K562 (cell line): ENCODE measurements around the gene PPP1R13B. TPM values are rescaled to one million over a fixed set of nuclear protein-coding genes. Genes with fewer than 3 reads are reported as not detected.

Experiments
- AFF4 ChIP-seq: sonication (generic); formaldehyde crosslinking; IDR thresholded peaks from 2 replicates; pipeline ENCODE4 v1.8.0; 2023; ENCODE audit warnings: mild to moderate bottlenecking, missing genetic modification reagents
- BCOR ChIP-seq: fragments of 450-650 bp; IDR thresholded peaks from 2 replicates; pipeline ENCODE4 v1.6.1; 2016
- E2F1 ChIP-seq: sonication (generic); formaldehyde crosslinking; IDR thresholded peaks from 2 replicates; pipeline ENCODE4 v1.8.1; 2023; ENCODE audit warnings: mild to moderate bottlenecking, missing genetic modification reagents, moderate library complexity
- ELK1 ChIP-seq: sonication (generic); formaldehyde crosslinking; IDR thresholded peaks from 2 replicates; pipeline ENCODE4 v1.8.1; 2022; ENCODE audit warnings: missing genetic modification reagents
- JUND ChIP-seq, 2 experiments: IDR thresholded peaks; 2 replicates in 1 of 2; 3 replicates in 1 of 2; pipeline ENCODE4 v1.6.1; 2011; ENCODE audit warnings: borderline replicate concordance in 2 of 2, low read depth in 2 of 2, low read length in 2 of 2, improper control_type of control experiment in 1 of 2, missing biosample characterization in 1 of 2, missing genetic modification characterization in 1 of 2, missing genetic modification reagents in 1 of 2
- MBD2 ChIP-seq: sonication (generic); IDR thresholded peaks from 2 replicates; pipeline ENCODE4 v1.6.1; 2016; ENCODE audit warnings: low read depth, borderline replicate concordance
- MTF1 ChIP-seq: fragments of 250-450 bp; sonication (Bioruptor Pico); IDR thresholded peaks from 2 replicates; pipeline ENCODE4 v1.9.0; 2021; ENCODE audit warnings: moderate library complexity, mild to moderate bottlenecking, inconsistent platforms, borderline replicate concordance
- PYGO2 ChIP-seq: fragments of 450-650 bp; IDR thresholded peaks from 2 replicates; pipeline ENCODE4 v1.6.1; 2016; ENCODE audit warnings: mild to moderate bottlenecking, missing genetic modification characterization, moderate library complexity, missing compliant biosample characterization
- SMARCC2 ChIP-seq: fragments of 450-650 bp; IDR thresholded peaks from 2 replicates; pipeline ENCODE4 v1.6.1; 2017; ENCODE audit warnings: antibody characterized with exemption, moderate library complexity, mild to moderate bottlenecking, low read depth
- SP1 ChIP-seq: sonication (generic); formaldehyde crosslinking; IDR thresholded peaks from 2 replicates; pipeline ENCODE4 v1.8.1; 2022; ENCODE audit warnings: mild to moderate bottlenecking, missing genetic modification reagents
- SREBF1 ChIP-seq: fragments of 150-350 bp; IDR thresholded peaks from 2 replicates; pipeline ENCODE4 v1.6.1; 2014; ENCODE audit warnings: antibody characterized with exemption, low read depth, low read length, borderline replicate concordance
- TCF15 ChIP-seq: fragments of 250-450 bp; sonication (Bioruptor Pico); IDR thresholded peaks from 2 replicates; pipeline ENCODE4 v1.8.0; 2022; ENCODE audit warnings: moderate library complexity, mild to moderate bottlenecking, inconsistent platforms
- TFE3 ChIP-seq: fragments of 450-650 bp; formaldehyde crosslinking; IDR thresholded peaks from 2 replicates; pipeline ENCODE4 v1.4.0; 2020; ENCODE audit warnings: mild to moderate bottlenecking, mixed read lengths
- ZBTB7A ChIP-seq: IDR thresholded peaks from 2 replicates; pipeline ENCODE4 v1.6.1; 2011; ENCODE audit warnings: low read depth, mild to moderate bottlenecking, low read length, moderate library complexity, borderline replicate concordance; ENCODE audit not compliant: control insufficient read depth
- ZNF280B ChIP-seq: fragments of 250-450 bp; sonication (Bioruptor Pico); IDR thresholded peaks from 2 replicates; pipeline ENCODE4 v1.5.1; 2021; ENCODE audit warnings: mild to moderate bottlenecking
- polyA plus RNA-seq, 8 experiments: library from polyadenylated mRNA; depleted of rRNA in 4 of 8; stranded (reverse) in 5 of 8; unstranded in 3 of 8; fragments of >200 nt; fragmentation: Nextera tagmentation in 2 of 8; fragmentation: Illumina TruSeq in 1 of 8; extraction: Ambion mirVana in 2 of 8; extraction: Trizol in 1 of 8; gene quantifications; 2 replicates each; pipeline versions ENCODE4 v1.2.1 to v1.2.3, GENCODE V29; 2011 to 2014; ENCODE audit warnings: inconsistent platforms in 1 of 8, missing spikeins in 1 of 8
- total RNA-seq, 7 experiments: library from RNA; depleted of rRNA in 6 of 7; stranded (reverse); fragments of >200 nt in 6 of 7; fragmentation: Illumina TruSeq in 2 of 7; extraction: Trizol in 2 of 7; gene quantifications; 2 replicates each; pipeline versions ENCODE4 v1.2.1 to v1.2.3, GENCODE V29; 2011 to 2021; ENCODE audit warnings: low replicate concordance in 1 of 7

The PPP1R13B gene
- total and polyA plus RNA-seq, 9 of the 15 experiments (the other 6 are each of a cell fraction or from before 2014, with no cell fraction given), result 0.03 to 1.7 (median 0.15) TPM

- no peak for TF ChIP-seq ZNF280B (CRISPR knock-in tag)
- no peak for TF ChIP-seq MTF1
- no peak for TF ChIP-seq E2F1
- no peak for TF ChIP-seq AFF4 (CRISPR knock-in tag)
- TF ChIP-seq ELK1 (CRISPR knock-in tag), result no peak
- TF ChIP-seq PYGO2 (tag), result no peak
- no peak for TF ChIP-seq TCF15
- 0 out of 2 replicates have a peak, but pooled peaks have one; percentile 31 for TF ChIP-seq ZBTB7A
- TF ChIP-seq SP1 (CRISPR knock-in tag), result peak; percentile 96
- peak; percentile 99 for TF ChIP-seq MBD2
- no peak for TF ChIP-seq SMARCC2
- TF ChIP-seq JUND (IDR thresholded peaks at IDR 0.05; ENCODE audit: borderline replicate concordance, low read depth, low read length), result no peak
- no peak for TF ChIP-seq JUND (tag; IDR thresholded peaks at IDR 0.05; ENCODE audit: borderline replicate concordance, low read depth, low read length)
- no peak for TF ChIP-seq TFE3 (CRISPR knock-in tag)
- TF ChIP-seq BCOR, result no peak
- TF ChIP-seq SREBF1, result no peak; the same call in 1 of the 2 replicates
Observed at GRCh38 chr14:103715052-103716000, 132.0 kb downstream of the PPP1R13B start, which contains the start of the genes XRCC3 and ZFYVE21 (continued).
